GM18520 (cell line): ENCODE measurements around the gene DIS3L2.
"Not testable (repeated sequence)": the region's sequence is repeated elsewhere in the genome, so short reads cannot be mapped to it uniquely, and the experiment has no call there.

Experiments
- ATAC-seq: cut with Tn5 transposase; IDR thresholded peaks from one replicate; pipeline ENCODE4 v1.9.1; 2021; ENCODE audit not compliant: unreplicated experiment

The DIS3L2 gene

GRCh38 chr2:232364806-232365594 lies 403.5 kb downstream of the DIS3L2 start:
- ATAC-seq = not testable (repeated sequence)

GRCh38 chr2:232365621-232366321 lies 404.3 kb downstream of the DIS3L2 start:
- no peak for ATAC-seq

DNA sequence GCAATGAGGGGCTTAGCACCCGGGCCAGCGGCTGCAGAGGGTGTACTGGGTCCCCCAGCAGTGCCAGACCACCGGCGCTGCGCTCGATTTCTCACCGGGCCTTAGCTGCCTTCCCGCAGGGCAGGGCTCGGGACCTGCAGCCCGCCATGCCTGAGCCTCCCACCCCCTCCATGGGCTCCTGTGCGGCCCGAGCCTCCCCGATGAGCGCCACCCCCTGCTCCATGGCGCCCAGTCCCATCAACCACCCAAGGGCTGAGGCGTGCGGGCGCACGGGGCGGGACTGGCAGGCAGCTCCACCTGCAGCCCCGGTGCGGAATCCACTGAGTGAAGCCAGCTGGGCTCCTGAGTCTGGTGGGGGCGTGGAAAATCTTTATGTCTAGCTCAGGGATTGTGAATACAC lies 404.9 kb downstream of the DIS3L2 start:
- not testable (repeated sequence) for ATAC-seq

- no peak for ATAC-seq
Measured at GRCh38 chr2:232367016-232367415, 405.5 kb downstream of the DIS3L2 start.

GRCh38 chr2:232367591-232368233 lies 406.2 kb downstream of the DIS3L2 start:
- no peak for ATAC-seq

GRCh38 chr2:232368311-232368731 lies 406.8 kb downstream of the DIS3L2 start:
- no peak for ATAC-seq

DNA sequence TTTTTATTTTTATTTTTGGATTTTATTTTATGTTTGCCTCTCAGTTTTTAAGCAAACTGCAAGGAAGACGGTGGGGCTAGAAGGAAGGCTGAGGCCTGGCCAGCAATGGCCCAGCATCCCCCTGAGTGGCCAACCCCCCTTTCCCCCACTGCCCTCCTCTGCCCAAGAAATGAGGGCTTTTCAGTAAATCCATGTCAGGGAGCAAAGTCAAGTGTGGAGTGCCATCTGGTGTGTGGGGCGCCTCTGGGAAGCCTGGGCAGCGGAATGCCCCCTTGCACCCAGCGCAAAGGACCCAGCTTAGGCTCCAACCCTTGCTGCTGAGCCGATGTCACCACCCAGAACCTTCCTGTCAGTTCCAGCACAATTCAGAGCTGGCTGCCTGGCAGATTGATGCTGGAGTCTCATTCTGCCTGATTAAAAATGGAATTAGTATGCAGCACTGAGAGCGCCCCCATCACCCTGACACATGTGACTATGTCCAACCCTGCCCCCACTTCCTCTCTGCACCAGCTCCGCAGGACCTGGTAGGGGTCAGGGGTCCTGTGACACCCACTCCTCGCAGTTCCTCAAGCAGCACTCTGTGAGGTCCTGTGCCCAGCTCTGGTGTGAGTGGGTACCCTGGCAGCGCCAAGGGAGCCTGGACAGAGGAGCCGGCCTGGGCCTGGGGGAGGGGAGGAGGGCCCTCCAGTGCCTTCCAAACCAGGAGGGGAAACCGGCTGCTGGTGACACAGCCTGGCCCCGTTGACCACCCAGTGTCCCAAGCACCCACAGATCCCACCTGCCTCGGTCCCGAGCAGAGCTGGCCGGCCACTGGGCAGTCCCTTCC lies 407.8 kb downstream of the DIS3L2 start:
- ATAC-seq = no peak

DNA sequence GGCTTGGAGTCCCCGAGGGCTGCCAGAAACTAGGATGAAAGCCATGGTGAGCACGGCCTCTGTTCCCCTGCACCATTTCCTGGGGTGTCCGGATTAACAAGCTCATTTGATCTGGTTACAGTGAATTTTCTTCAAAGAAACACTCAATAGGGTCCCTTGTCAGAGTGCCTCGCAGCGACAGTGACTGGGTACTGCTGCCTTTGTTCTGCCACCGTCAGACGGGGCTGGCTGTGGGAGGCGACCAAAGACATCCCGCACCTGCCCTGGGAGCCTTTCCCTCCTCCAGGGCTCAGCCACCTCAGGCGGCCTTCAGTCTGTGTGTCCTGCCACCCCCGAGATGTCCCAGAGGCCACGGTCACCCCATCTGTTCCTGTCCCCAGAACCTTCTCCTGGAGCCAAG lies 408.5 kb downstream of the DIS3L2 start:
- ATAC-seq = not testable (repeated sequence)

DNA sequence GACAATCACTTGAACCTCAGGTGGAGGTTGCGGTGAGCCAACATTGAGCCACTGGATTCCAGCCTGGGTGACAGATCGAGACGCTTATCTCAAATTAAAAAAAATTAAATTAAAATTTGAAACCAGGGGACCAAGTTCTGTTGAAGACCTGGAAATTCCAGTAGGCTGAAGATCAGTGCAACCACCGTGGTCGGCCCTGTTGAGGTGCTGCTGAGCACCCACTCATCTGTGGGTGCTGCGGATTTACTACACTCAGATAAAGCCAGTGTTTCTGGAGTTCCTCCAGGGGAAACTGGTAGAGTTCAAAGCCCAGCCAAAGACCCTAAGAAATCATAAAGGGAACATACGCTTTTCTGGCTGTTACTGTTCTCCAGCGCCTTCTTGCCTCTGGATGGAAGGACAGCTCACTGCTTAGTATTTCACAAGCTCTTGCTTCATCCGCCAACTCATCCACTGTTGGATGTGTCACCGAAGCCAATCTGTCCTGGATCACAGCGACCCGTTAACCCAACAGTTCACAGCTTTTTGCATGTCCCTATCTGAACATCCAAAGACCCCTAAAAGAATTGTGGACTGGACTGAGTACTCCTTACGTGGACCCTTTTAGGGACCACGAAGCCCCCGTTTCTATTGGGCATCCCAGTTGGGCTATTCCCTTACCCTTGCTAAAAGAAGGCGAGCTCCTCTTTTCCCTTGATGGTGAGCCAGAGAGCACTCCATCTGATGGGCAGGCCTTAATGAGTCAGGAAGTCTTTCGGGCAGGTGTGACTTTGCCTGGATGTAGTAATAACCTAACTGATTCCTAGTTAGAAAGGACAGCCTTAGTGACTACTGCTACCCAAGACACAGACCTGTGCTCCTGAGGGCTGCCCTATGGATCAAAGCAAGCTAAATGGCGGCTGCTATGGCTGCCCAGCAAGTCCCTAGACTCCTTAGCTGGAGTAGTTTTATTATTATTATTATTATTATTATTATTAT lies 411.0 kb downstream of the DIS3L2 start:
- ATAC-seq = no peak

DNA sequence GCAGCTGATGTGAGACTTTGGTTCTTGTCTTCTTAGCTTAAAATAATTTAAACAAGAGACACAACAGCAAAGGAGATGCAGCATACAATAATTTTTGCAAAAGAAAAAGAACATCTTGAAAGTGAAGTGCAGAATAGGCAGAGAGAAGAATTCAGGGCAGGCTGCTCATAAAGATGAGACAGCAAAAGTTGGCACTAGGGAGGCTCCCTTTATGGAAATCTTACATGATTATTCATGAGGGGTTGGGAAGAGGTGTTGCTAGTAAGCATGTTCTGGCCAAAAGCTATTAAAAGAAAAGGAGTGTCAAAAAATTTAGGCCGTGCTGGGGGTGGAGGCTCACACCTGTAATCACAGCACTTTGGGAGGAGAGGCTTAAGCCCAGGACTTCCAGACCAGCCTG lies 412.8 kb downstream of the DIS3L2 start:
- no peak for ATAC-seq

GRCh38 chr2:232375164-232375563 lies 413.7 kb downstream of the DIS3L2 start:
- ATAC-seq = no peak

GRCh38 chr2:232376260-232376659 lies 414.7 kb downstream of the DIS3L2 start:
- no peak for ATAC-seq

GRCh38 chr2:232376713-232377112 lies 415.2 kb downstream of the DIS3L2 start:
- ATAC-seq = no peak

- no peak for ATAC-seq
Measured at GRCh38 chr2:232377319-232377718, 415.8 kb downstream of the DIS3L2 start.

GRCh38 chr2:232377841-232378734 lies 416.6 kb downstream of the DIS3L2 start:
- no peak for ATAC-seq

GRCh38 chr2:232378735-232379151 lies 417.2 kb downstream of the DIS3L2 start, which contains the start of gene ALPP:
TSS of gene ALPP (plus strand) at chr2:232378751. CDS start at chr2:232378803, 52 bp downstream.
- not testable (repeated sequence) for ATAC-seq

DNA sequence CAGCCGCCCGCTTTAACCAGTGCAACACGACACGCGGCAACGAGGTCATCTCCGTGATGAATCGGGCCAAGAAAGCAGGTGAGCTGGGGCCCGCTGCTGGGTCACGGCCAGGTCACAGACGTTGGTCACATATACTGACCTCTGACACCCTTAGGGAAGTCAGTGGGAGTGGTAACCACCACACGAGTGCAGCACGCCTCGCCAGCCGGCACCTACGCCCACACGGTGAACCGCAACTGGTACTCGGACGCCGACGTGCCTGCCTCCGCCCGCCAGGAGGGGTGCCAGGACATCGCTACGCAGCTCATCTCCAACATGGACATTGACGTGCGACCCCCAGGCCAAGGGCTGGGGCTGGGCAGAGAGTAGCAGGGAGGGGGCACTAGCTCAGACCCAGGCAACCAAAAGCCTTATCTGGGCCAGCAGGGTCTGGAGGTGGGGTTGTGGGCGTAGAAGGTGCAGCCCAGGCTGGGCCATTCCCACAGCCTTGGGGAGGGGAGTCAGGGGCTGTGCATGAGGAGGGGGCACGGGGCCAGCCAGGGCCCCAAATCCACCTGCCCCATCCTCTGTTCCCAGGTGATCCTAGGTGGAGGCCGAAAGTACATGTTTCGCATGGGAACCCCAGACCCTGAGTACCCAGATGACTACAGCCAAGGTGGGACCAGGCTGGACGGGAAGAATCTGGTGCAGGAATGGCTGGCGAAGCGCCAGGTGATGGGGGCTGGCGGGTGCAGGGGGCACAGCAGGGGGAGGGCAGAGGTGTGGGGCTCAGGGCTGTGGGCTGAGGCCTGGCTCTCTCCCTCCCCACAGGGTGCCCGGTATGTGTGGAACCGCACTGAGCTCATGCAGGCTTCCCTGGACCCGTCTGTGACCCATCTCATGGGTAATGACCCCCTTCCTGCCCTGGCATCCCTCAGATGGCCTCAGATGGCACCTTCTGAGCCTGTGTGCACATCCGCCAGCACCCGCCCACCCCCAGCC lies 418.4 kb downstream of the DIS3L2 start:
- not testable (repeated sequence) for ATAC-seq
